GM12878 (cell line): ENCODE measurements around the gene MYOCD. TPM values are rescaled to one million over a fixed set of nuclear protein-coding genes. Genes with fewer than 3 reads are reported as not detected.

Experiments used
- ATAC-seq: fragments of 200-7000 bp; cut with Tn5 transposase; 3 replicates; pipeline ENCODE4 v1.9.1; 2020; ENCODE audit warnings: mild to moderate bottlenecking, moderate library complexity
- BruUV-seq: library from RNA; stranded (reverse); fragments of 400-500 nt; replicated peaks from 2 replicates; lab custom pipeline; 2021; lab: Mats Ljungman, UMichigan
- CTCF ChIA-PET: fragments of 300-600 bp; sonication (Branson Sonifier 250); formaldehyde crosslinking; extraction: SDS; loops from one replicate; lab custom pipeline; 2021; ENCODE audit warnings: inconsistent platforms; lab: Yijun Ruan, JAX
- POLR2A ChIA-PET: fragments of 350-600 bp; formaldehyde crosslinking; extraction: SDS; loops from one replicate; lab custom pipeline; 2021; ENCODE audit warnings: inconsistent platforms; lab: Charles Lee
- RAD21 ChIA-PET: fragments of 300-600 bp; sonication (Branson Sonifier 250); formaldehyde crosslinking; loops from one replicate; lab custom pipeline; 2023; ENCODE audit warnings: antibody characterized with exemption; ENCODE audit not compliant: unreplicated experiment; lab: Charles Lee
- SMC1A ChIA-PET: fragments of 300-600 bp; sonication (Branson Sonifier 250); formaldehyde crosslinking; loops from one replicate; lab custom pipeline; 2023; ENCODE audit not compliant: unreplicated experiment, uncharacterized antibody; lab: Charles Lee
- DNase-seq: peaks from one replicate; pipeline ENCODE4 v3.0.0-alpha.2; 2011; ENCODE audit warnings: low read depth, low spot score
- FAIRE-seq: peaks from 3 replicates; lab custom pipeline; 2011; peaks lifted over from hg19 to GRCh38; lab: Jason Lieb, UNC
- H2AFZ ChIP-seq: 2 replicates; pipeline ENCODE4 v1.6.0; 2011; ENCODE audit warnings: low read depth, low read length, control low read depth; ENCODE audit not compliant: control insufficient read depth
- H3K27ac ChIP-seq: 2 replicates; pipeline ENCODE4 v1.5.1; 2011; ENCODE audit warnings: control low read depth; ENCODE audit not compliant: control insufficient read depth, insufficient read depth
- H3K27me3 ChIP-seq, 2 experiments: replicated peaks in 1 of 2; 2 replicates each; pipeline versions ENCODE4 v1.6.0 to v1.6.1; 2011; ENCODE audit warnings: low read length in 1 of 2; ENCODE audit not compliant: control insufficient read depth in 2 of 2, insufficient read depth in 2 of 2
- H3K36me3 ChIP-seq, 2 experiments: 2 replicates each; pipeline ENCODE4 v1.5.1; 2011; ENCODE audit warnings: low read length in 1 of 2; ENCODE audit not compliant: control insufficient read depth in 2 of 2, insufficient read depth in 2 of 2
- H3K4me1 ChIP-seq: 2 replicates; pipeline ENCODE4 v1.6.1; 2011; ENCODE audit warnings: mild to moderate bottlenecking, low read length, moderate library complexity, mixed read lengths; ENCODE audit not compliant: control insufficient read depth, insufficient read depth
- H3K4me2 ChIP-seq: 2 replicates; pipeline ENCODE4 v1.6.0; 2011; ENCODE audit warnings: control low read depth; ENCODE audit not compliant: control insufficient read depth, insufficient read depth
- H3K4me3 ChIP-seq: fragments of 200-600 bp; sonication (generic); 2 replicates; pipeline ENCODE4 v1.5.1; 2016
- H3K79me2 ChIP-seq: 2 replicates; pipeline ENCODE4 v1.6.0; 2011; ENCODE audit warnings: low read length; ENCODE audit not compliant: control insufficient read depth, insufficient read depth
- H3K9ac ChIP-seq: 2 replicates; pipeline ENCODE4 v1.8.0; 2011; ENCODE audit warnings: low read length, control low read depth, mixed read lengths; ENCODE audit not compliant: control insufficient read depth, insufficient read depth
- H3K9me3 ChIP-seq: replicated peaks from 3 replicates; pipeline ENCODE4 v1.5.1; 2011; ENCODE audit warnings: mild to moderate bottlenecking, low read length; ENCODE audit not compliant: control insufficient read depth, insufficient read depth
- H4K20me1 ChIP-seq: 2 replicates; pipeline ENCODE4 v1.6.0; 2011; ENCODE audit not compliant: control insufficient read depth, insufficient read depth
- ATF7 ChIP-seq: fragments of 450-650 bp; IDR thresholded peaks from 2 replicates; pipeline ENCODE4 v1.6.1; 2016; ENCODE audit warnings: low read depth, mild to moderate bottlenecking
- CBX5 ChIP-seq: sonication (generic); IDR thresholded peaks from 2 replicates; pipeline ENCODE4 v1.6.1; 2016; ENCODE audit warnings: low read depth, moderate library complexity, mild to moderate bottlenecking, inconsistent platforms
- CHD4 ChIP-seq: fragments of 200-600 bp; sonication (generic); IDR thresholded peaks from 2 replicates; pipeline ENCODE4 v1.6.1; 2016; ENCODE audit warnings: mild to moderate bottlenecking
- EGR1 ChIP-seq, 2 experiments: IDR thresholded peaks; 1 replicate in 1 of 2; 2 replicates in 1 of 2; pipeline ENCODE4 v1.6.1; 2011 to 2012; ENCODE audit warnings: low read depth in 2 of 2, low read length in 2 of 2, borderline replicate concordance in 1 of 2, mild to moderate bottlenecking in 1 of 2, moderate library complexity in 1 of 2
- FOXK2 ChIP-seq: fragments of 450-650 bp; IDR thresholded peaks from 2 replicates; pipeline ENCODE4 v1.6.1; 2017; ENCODE audit warnings: mild to moderate bottlenecking, moderate library complexity
- GABPA ChIP-seq: IDR thresholded peaks from 2 replicates; pipeline ENCODE4 v1.6.1; 2014; ENCODE audit warnings: antibody characterized with exemption, low read depth, mild to moderate bottlenecking, inconsistent platforms
- HCFC1 ChIP-seq: fragments of 150-350 bp; IDR thresholded peaks from 2 replicates; pipeline ENCODE4 v1.6.1; 2014; ENCODE audit warnings: low read length
- NR2C1 ChIP-seq: fragments of 450-650 bp; IDR thresholded peaks from 2 replicates; pipeline ENCODE4 v1.6.1; 2017; ENCODE audit warnings: antibody characterized with exemption, mild to moderate bottlenecking, moderate library complexity
- POLR2AphosphoS2 ChIP-seq: IDR thresholded peaks from 2 replicates; pipeline ENCODE4 v1.6.1; 2011; ENCODE audit warnings: low read depth, mild to moderate bottlenecking, low read length, improper control_type of control experiment, moderate library complexity
- SIN3A ChIP-seq: IDR thresholded peaks from 2 replicates; pipeline ENCODE4 v1.6.1; 2012; ENCODE audit warnings: low read depth, low read length, improper control_type of control experiment
- SPI1 ChIP-seq: IDR thresholded peaks from 2 replicates; pipeline ENCODE4 v1.6.1; 2011; ENCODE audit warnings: low read depth, mild to moderate bottlenecking, low read length, moderate library complexity, borderline replicate concordance; ENCODE audit not compliant: insufficient read depth
- WGBS: methylation state at CpG from one replicate; pipeline ENCODE4 v1.1.6; 2016; ENCODE audit warnings: low lambda C conversion rate; ENCODE audit not compliant: insufficient replicate concordance, insufficient coverage; ENCODE audit errors: missing lambda C conversion rate; 5-methylcytosine and 5-hydroxymethylcytosine counted together
- in situ Hi-C: fragments of 300-500 bp; cut with MboI; formaldehyde crosslinking; loops from 9 replicates; pipeline ENCODE4 v1.14.3; 2018; ENCODE audit warnings: mixed read lengths
- intact Hi-C: fragments of 100-400 bp; cut with micrococcal nuclease; formaldehyde crosslinking; loops from one replicate; pipeline ENCODE4 v1.14.2; 2022; ENCODE audit not compliant: unreplicated experiment
- polyA plus RNA-seq, 11 experiments: library from polyadenylated mRNA; depleted of rRNA in 4 of 11; unstranded in 6 of 11; stranded (reverse) in 5 of 11; fragments of >200 nt; fragmentation: Nextera tagmentation in 4 of 11; fragmentation: Illumina TruSeq in 1 of 11; extraction: Ambion mirVana in 4 of 11; extraction: Trizol in 1 of 11; gene quantifications; 1 replicate in 1 of 11; 2 replicates in 10 of 11; pipeline versions ENCODE4 v1.2.1 to v1.2.3, GENCODE V29; 2011 to 2016; ENCODE audit warnings: inconsistent platforms in 2 of 11, missing spikeins in 2 of 11, low read depth in 1 of 11
- total RNA-seq, 4 experiments: library from RNA; depleted of rRNA in 3 of 4; stranded (reverse); fragments of >200 nt in 3 of 4; fragmentation: Illumina TruSeq in 1 of 4; extraction: Trizol in 1 of 4; gene quantifications; 2 replicates each; pipeline versions ENCODE4 v1.2.1 to v1.2.3, GENCODE V29; 2013 to 2021
- TF ChIP-seq, protein P1 (sequence below): fragments of 450-650 bp; formaldehyde crosslinking; IDR thresholded peaks from 2 replicates; pipeline ENCODE4 v1.4.0; 2020; ENCODE audit warnings: mild to moderate bottlenecking, moderate library complexity
- TF ChIP-seq, protein P2 (sequence below): fragments of 150-350 bp; IDR thresholded peaks from 2 replicates; pipeline ENCODE4 v1.6.1; 2014; ENCODE audit warnings: mild to moderate bottlenecking, low read depth, low read length
- TF ChIP-seq, protein P3 (sequence below): IDR thresholded peaks from 2 replicates; pipeline ENCODE4 v1.6.1; 2011; ENCODE audit warnings: low read depth, low read length, improper control_type of control experiment, borderline replicate concordance

Gene MYOCD
- total and polyA plus RNA-seq, 10 of the 15 experiments (the other 5 are each of a cell fraction or from before 2014, with no cell fraction given): not detected

DNA sequence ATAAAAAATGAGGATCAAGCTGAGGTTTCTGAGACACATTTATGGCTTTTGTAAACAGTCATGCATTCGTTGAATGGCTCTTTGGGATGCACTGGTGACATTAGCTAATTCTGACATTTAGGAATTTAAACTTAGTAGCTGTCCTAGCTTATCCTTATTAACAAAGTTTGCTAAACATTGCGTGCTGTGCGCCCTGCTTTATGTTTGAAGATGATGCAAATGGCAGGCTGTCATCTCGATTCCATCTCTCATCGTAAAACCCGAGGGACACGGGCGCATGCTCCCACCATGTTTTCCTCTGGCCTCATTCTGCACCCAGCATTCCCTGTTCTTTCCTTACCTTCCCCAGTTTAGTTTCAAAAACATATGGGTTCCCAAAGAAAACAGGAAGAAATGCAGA, 69.8 kb downstream of the MYOCD start:
- Histone ChIP-seq H3K9ac (no peak overlapping the region), H3K27ac (no peak overlapping the region), H3K27me3 (no peaks in the 10 kb centered on the region), H3K4me2 (no peak overlapping the region), H3K4me3 (no peak overlapping the region), H3K36me3 (no peaks in the 10 kb centered on the region), H3K79me2 (no peaks in the 10 kb centered on the region), H3K4me1 (no peaks in the 10 kb centered on the region), H4K20me1 (no peaks in the 10 kb centered on the region), H2AFZ (no peak overlapping the region), H3K9me3 (no peaks in the 10 kb centered on the region)
- DNase-seq: no peak
- WGBS: 66% methylated on average over 8 of the region's 8 CpGs
- FAIRE-seq: no peak
- POLR2A ChIA-PET: no interaction called here
- in situ Hi-C loops (no loop called here), intact Hi-C loops (no loop called here)
- CTCF ChIA-PET: no interaction called here
- TF ChIP-seq EGR1 (IDR thresholded peaks at IDR 0.05; ENCODE audit: borderline replicate concordance in 1 of 2, low read depth in 2 of 2, low read length in 2 of 2) (no peak), CHD4 (no peak), POLR2AphosphoS2 (no peak), SIN3A (no peak), CBX5 (no peak), HCFC1 (no peak), NR2C1 (no peak), FOXK2 (no peak), GABPA (no peak), ATF7 (no peak), SPI1 (no peak)
- TF ChIP-seq, protein P1, sequence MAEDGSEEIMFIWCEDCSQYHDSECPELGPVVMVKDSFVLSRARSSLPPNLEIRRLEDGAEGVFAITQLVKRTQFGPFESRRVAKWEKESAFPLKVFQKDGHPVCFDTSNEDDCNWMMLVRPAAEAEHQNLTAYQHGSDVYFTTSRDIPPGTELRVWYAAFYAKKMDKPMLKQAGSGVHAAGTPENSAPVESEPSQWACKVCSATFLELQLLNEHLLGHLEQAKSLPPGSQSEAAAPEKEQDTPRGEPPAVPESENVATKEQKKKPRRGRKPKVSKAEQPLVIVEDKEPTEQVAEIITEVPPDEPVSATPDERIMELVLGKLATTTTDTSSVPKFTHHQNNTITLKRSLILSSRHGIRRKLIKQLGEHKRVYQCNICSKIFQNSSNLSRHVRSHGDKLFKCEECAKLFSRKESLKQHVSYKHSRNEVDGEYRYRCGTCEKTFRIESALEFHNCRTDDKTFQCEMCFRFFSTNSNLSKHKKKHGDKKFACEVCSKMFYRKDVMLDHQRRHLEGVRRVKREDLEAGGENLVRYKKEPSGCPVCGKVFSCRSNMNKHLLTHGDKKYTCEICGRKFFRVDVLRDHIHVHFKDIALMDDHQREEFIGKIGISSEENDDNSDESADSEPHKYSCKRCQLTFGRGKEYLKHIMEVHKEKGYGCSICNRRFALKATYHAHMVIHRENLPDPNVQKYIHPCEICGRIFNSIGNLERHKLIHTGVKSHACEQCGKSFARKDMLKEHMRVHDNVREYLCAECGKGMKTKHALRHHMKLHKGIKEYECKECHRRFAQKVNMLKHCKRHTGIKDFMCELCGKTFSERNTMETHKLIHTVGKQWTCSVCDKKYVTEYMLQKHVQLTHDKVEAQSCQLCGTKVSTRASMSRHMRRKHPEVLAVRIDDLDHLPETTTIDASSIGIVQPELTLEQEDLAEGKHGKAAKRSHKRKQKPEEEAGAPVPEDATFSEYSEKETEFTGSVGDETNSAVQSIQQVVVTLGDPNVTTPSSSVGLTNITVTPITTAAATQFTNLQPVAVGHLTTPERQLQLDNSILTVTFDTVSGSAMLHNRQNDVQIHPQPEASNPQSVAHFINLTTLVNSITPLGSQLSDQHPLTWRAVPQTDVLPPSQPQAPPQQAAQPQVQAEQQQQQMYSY (CRISPR knock-in tag): no peak
- TF ChIP-seq, protein P2, sequence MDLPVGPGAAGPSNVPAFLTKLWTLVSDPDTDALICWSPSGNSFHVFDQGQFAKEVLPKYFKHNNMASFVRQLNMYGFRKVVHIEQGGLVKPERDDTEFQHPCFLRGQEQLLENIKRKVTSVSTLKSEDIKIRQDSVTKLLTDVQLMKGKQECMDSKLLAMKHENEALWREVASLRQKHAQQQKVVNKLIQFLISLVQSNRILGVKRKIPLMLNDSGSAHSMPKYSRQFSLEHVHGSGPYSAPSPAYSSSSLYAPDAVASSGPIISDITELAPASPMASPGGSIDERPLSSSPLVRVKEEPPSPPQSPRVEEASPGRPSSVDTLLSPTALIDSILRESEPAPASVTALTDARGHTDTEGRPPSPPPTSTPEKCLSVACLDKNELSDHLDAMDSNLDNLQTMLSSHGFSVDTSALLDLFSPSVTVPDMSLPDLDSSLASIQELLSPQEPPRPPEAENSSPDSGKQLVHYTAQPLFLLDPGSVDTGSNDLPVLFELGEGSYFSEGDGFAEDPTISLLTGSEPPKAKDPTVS: no peak
- TF ChIP-seq, protein P3, sequence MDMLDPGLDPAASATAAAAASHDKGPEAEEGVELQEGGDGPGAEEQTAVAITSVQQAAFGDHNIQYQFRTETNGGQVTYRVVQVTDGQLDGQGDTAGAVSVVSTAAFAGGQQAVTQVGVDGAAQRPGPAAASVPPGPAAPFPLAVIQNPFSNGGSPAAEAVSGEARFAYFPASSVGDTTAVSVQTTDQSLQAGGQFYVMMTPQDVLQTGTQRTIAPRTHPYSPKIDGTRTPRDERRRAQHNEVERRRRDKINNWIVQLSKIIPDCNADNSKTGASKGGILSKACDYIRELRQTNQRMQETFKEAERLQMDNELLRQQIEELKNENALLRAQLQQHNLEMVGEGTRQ: no peak
- RAD21 ChIA-PET: no interaction called here
- SMC1A ChIA-PET: no interaction called here
- ATAC-seq: no peak
- BruUV-seq: no TSS peak
